CD4-positive, alpha-beta T cell treated with Interleukin-2 at 100 ng/mL for 4 hours (primary cell): ENCODE data around the gene TMEM183A.

Experiments used
- DNase-seq: peaks from one replicate; pipeline ENCODE4 v3.0.0-alpha.2; 2020; ENCODE audit warnings: low spot score

Gene TMEM183A

DNA sequence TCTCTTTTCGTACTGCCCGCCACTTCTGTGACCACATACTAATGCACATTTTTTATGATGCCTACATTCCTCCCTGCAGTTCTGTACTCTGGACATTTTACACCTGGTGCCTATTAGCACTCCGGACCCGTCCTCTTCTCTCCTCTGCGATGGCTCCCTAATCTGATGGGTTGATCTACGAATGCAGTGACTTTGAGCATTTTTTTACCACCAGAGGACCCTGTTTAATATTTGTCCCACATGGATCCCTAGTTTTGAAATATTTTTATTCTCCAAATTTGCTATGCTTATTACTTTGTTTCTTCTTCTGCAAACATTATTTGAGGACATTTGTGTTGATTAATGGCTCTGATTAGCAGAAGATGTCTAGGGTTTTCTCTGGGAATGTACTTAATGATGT, 24.3 kb downstream of the TMEM183A start:
- no peak for DNase-seq

DNA sequence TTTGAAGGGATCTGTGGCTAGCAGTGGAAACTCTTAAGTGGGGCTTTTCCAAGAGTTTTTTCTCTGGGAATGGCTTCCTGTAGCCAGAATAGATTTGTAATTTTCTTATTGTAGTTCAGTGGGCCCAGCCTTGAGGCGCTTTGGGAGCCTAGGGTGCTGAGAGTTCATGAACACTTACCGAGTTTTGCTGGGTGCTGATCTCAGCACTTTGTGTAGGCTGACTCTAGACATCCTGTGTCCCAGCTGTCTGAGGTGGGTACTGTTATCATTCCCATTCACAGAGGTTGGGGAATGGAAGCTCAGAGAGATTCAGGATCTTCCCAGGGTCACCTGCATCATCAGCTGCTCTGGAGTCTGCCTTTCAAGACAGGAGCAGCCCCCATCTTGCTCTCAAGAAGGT, 26.1 kb downstream of the TMEM183A start:
- no peak for DNase-seq

DNA sequence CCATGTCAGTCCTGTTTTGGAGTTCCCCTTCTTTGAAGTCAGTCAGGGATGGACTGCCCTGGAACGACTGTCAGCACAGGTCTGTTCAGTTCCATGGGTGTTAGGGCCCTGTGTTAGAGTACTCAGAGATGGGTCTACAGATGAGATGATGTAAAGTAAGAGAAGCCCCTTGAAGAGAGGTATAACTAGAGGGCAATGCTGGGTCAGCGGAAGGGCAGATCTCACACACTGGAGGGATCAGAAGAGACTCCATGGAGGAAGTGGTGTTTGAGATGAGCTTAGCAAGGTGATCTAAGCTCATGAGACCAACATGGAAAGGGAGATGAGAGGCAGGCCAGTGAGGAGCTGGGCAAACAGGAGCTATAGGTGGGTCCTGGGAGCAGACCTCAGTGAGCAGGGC, 26.7 kb downstream of the TMEM183A start:
- no peak for DNase-seq

DNA sequence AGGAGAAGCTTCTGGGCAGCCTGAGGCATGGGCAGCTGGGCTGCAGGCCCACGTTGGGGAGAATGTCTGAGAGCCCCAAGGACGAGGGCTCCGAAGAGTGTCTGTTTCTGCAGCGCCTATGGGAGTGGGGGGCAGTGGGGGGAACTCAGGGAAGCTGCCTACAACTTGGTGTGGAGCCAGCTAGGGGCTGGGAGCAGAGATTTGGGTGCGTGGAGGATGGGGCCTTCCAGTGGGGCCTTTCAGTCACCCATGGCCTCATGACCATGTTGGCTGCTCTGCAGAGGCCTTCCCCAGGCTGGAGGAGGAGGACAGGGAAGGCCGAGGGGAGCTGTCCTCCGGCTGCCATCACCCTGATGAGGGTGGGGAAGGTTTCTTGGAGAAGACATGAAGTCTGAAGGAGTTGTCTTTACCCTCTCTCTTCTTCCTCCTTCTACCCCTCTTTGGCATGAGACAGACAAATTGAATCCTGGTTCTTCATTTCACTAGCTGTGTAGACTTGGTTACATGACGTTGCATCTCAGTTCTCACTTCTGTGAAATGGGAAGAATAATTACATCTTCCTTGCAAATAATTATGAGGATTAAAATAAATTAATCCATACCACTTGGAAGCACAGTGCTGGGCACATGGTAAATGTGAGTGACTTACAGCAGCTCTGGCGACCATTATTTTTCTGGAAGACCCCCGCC, 27.4 kb downstream of the TMEM183A start:
- DNase-seq, result no peak

GRCh38 chr1:203035111-203036000, 28.2 kb downstream of the TMEM183A start:
- no peak for DNase-seq

- DNase-seq, result no peak
Observed at GRCh38 chr1:203036135-203036534, 29.0 kb downstream of the TMEM183A start.

- no peak for DNase-seq
Observed at GRCh38 chr1:203036537-203036936, 29.4 kb downstream of the TMEM183A start.

GRCh38 chr1:203037509-203038190, 30.5 kb downstream of the TMEM183A start:
- DNase-seq, result no peak

DNA sequence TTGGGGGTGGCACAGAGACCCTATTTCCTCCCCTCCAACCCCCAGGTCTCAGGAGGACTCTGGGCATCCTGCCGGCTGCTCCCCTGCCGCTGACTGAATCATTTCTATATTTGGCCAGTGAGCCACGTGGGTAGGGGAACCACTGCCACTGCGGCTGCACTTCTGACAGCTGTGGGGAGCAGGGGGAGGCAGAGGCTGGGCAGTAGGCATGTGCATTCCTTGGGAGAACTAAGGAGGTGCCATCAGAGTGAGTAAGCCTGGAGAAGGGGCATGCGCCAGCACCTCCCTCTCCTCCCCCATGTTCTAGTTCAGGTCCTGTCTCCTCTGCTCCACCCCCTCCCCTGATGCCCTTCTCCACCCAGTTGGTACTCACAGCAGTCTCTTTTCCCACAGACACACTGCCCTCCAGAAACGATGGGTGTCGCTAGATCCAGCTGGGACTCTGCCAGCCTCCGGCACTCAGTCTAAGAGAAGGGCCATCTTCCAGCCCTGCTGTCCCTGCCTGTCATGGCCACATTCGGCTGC, 31.1 kb downstream of the TMEM183A start:
- DNase-seq, result no peak

- peak; percentile 59 for DNase-seq
Observed at GRCh38 chr1:203038891-203039608, 31.9 kb downstream of the TMEM183A start.

DNA sequence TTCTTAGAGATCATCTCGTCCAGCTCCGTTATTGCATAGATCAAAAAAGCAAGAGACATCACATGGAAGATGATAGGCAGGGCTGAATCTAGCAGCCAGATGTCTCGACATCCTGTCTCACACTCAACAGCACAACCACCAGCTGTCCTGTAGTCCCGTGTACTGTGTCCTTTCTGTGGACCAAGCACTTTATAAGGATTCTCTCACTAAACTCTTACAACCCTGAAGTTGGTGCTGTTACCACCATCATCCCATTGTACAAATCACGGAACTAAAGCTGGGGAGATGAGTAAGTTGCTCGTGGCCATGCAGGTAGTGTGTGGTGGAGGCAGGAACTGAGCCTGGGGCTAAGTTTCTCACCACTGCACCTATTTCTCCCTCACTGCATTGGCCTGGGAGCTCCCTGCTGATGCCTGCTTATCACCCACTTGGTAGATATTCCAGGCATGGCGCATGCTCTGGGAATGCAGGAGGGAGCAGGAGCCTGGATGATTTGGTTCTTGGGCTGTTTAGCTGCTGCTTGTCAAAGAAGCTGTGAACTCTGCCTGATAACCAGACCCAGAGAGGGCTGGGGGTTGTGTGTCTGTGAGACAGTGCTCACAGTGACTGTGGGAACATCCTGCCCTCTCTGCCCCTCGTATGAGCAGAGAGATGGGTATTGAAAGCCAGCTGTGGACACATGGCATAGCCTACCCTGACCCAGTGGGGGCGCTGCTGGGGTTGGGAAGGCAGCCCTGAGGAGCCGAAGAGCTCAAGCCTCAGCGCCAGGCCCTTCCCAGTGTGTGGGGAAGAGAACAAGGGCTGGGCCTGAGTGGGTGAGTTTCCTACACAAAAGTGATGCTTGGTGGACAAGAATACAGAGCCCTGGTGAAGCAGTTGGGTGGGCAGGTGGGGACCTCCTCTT, 32.7 kb downstream of the TMEM183A start:
- DNase-seq, result no peak

DNA sequence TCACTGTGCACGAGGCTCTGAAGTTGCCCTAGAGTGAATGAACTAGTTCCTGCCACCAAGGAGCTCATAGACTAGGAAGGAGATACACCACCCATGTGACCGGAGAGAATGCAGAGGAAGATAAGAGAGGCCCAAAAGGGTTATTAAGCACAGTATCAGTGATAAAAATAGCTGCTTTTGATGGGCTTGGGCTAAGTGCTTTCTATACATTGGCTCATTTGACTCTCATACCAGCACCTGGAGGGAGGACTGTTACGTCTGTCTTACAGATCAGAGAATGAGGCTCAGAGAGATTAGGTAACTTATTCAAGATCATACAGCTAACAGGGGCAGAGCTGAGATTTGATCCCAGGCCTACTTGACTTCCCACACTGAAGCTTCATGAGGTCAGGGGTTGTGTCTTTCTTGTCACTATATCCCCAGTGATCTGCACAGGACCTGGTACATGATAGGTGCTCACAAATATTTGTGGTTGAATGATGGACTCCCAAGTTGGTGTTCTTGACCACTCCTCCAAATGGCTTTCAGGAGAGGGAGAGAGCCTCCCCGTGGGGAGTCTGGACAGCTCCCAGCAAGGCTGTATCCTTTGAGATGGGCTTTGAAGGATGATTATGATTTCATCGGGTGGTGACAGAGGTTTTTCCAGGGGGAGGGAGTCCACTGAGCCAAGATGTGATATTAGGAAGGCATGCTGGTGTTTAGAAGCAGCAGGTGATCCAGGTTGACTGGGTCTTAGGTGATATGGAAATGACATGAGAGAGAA, 33.5 kb downstream of the TMEM183A start:
- DNase-seq, result no peak

GRCh38 chr1:203041351-203041932, 34.3 kb downstream of the TMEM183A start:
- DNase-seq, result no peak

DNA sequence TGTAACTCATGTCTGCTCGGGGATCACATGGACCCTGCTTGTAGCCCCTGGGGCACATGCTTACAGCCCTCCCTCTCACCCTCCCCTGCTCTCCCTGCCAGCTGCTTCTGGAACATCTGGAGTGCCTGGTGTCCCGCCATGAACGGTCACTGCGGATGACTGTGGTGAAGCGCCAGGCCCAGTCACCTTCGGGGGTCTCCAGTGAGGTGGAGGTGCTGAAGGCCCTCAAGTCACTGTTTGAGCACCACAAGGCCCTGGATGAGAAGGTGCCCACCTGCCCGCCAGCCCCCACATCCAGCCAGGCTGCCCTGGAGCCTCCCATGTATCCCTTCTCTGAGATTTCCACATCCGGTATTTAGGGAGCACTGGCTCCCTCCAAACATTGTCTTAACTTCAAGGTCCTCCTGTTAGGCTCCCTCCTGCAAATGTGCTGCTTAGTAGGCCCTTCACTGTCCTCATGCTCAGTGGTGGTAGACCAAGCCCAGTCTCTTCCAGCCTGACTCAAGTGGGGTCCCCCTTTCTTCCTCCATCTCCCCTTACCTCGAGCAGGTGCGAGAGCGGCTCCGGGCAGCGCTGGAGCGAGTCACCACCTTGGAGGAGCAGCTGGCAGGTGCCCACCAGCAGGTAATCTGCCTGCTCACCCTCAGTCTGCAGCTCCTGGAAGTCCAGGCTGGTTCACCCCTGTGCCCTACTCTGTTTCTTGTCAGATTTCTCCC, 36.8 kb downstream of the TMEM183A start:
- DNase-seq, result no peak

- no peak for DNase-seq
Observed at GRCh38 chr1:203044546-203045250, 37.5 kb downstream of the TMEM183A start.

DNA sequence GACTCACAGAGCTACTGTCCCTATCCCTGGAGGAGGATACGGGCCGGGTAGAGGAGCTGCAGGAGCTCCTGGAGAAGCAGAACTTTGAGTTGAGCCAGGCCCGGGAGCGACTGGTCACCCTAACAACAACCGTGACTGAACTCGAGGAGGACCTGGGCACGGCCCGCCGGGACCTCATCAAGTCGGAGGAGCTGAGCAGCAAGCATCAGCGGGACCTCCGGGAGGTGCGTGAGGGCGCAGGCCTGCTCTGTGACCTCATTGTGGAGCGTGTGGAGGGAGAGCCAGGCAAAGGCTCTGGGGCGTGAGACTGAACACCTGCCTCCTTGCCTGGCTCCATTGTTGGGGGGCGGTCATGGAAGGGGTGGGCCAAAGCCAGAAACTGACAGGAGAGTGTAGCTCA, 38.2 kb downstream of the TMEM183A start:
- DNase-seq, result no peak

DNA sequence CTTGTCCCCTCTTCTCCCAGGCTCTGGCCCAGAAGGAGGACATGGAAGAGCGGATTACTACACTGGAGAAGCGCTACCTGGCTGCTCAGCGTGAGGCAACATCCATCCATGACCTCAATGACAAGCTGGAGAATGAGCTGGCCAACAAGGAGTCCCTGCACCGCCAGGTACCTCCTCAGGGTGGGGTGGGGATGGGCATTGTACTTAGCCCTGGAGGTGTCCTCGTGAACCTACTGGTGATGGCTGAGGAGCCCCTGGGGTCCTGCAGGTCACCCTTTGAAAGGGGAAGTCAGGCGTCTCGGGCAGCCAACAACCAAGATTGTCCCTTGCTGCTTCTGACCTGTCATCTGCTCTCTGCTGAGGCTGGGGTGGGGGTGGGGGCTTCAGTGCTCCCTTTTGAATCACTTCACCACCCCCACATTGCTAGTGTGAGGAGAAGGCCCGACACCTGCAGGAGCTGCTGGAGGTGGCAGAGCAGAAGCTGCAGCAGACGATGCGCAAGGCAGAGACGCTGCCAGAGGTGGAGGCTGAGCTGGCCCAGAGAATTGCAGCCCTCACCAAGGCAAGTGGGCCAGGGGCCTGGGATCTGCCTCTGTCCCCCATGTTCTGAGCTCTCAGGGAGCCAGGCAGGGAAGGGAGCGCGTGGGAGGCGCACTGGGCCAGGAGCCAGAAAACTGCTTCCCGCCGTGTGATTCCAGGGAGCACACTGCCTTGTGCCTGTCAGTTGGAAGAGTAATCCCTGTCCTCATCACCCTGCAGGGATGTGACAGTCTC, 38.8 kb downstream of the TMEM183A start:
- no peak for DNase-seq
